AG09319 (cell line): ENCODE measurements around the gene GPR87.
A peak's percentile ranks its signal among the peaks of the same experiment; 100 is the strongest.

Experiments used
- DNase-seq: peaks from one replicate; pipeline ENCODE4 v3.0.0-alpha.2; 2010; ENCODE audit warnings: low read depth; ENCODE audit errors: extremely low read depth
- CTCF ChIP-seq: IDR thresholded peaks from 2 replicates; pipeline ENCODE4 v1.5.1; 2011; ENCODE audit warnings: low read depth, mild to moderate bottlenecking, inconsistent platforms, low read length, moderate library complexity

The GPR87 gene

DNA sequence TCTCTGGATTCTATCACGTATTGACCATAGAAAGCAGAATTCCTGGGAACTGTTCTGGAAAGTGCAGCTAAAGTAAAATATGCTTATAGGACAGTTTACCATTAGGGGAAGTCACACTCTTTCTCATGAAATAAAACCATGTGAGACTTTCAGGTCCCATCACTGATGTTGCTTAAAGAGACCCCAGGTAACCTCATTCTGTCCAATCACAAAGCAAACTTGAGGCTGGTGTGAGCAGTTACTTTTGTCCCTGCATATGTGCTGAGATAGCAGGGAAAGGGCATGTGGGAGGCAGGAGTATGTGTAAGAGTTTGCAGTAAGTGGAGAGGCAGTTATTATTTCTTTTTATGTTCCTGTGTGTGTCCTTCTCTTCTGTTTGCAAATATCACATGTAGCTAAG lies 16.1 kb downstream of the GPR87 start:
- DNase-seq = no peak
- no peak for TF ChIP-seq CTCF

DNA sequence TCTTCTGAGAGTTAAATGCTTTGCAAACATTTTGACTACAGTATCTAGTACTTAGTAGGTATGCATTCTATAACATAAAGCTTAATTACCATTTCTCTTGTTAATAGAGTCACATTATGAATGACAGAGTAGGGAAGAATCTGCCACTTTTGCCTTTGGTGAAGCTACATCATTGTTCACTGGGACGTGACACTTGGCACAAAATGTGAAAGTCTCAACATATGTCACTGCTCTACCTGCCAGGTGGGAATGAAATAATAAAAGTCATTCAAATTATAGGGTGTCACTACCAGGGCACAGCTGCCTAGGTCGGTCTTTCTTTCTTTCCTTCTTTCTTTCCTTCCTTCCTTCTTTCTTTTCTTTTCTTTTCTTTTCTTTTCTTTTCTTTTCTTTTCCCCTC lies 17.6 kb downstream of the GPR87 start:
- no peak for DNase-seq
- TF ChIP-seq CTCF = no peak

DNA sequence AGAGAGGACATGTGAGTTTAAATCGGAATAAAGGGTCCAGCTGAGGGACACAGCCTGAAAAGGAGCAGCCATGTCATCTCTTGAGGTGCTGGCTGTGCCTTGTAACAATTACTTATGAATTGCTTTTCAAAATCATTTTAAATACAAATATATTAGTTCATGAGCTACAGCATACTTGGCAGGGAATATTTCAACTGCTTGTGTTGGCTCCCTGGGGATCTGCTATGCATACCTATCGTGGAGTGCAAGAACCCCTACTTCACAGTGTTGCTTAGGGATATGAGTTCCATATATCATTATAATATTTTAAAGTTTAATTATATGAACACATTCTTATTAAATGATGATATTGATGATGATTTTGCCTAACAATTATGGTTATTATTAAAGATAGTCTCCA lies 19.2 kb downstream of the GPR87 start:
- TF ChIP-seq CTCF = no peak
- DNase-seq = no peak

DNA sequence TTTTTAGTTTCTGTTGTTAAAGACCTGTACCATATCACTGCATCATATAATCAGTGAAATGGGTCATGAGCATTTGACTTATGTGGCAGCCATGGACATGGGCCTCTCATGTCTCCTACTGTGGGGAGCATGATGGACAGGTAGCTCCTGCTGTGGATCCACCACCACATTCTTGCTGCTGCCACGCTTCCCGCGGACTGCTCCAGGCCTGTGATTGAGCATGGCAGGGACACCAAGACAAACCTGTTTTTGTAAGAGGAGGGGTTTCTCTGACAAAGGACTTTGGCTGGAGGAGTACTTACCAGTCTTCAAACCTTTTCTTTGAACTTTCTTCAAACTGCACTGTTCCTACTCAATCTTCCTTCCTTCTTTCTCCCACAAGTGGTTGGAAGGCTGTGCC lies 20.4 kb downstream of the GPR87 start:
- DNase-seq = no peak
- no peak for TF ChIP-seq CTCF

DNA sequence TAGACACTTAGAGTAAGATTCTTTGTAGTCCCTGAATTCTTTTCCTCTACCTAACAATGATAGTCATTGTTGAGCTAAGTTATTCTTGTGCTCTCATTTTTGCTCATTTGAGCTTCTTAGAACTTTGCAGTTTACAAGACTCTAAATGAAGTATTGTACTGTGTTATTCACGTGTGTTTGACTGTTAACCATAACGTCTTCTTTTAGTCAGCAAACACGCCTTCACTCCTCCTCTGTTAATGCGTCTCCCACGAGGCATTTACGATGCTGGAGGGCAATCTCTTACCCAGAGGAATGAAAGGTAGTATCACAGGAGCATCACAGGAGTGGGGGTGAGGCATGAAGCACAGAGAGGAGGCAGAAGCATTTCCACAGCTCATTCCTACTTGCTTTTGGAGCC lies 23.5 kb downstream of the GPR87 start:
- no peak for TF ChIP-seq CTCF

GRCh38 chr3:151290673-151291072 lies 25.9 kb downstream of the GPR87 start:
- no peak for DNase-seq
- peak; percentile 64 for TF ChIP-seq CTCF

More for the DNA sequence above, 23.5 kb downstream of the GPR87 start:
- DNase-seq = no peak

GRCh38 chr3:151289445-151289844 lies 27.2 kb downstream of the GPR87 start:
- no peak for DNase-seq
- TF ChIP-seq CTCF = no peak
